Fibroblast of lung (primary cell): Measurements from ENCODE around the gene PITPNB.

ENCODE experiments used
- CTCF ChIP-seq, 2 donors: IDR thresholded peaks in 1 of 2; conservative IDR thresholded peaks in 1 of 2; 1 replicate in 1 of 2; 2 replicates in 1 of 2; pipeline ENCODE4 v1.5.1; 2011 to 2012; ENCODE audit warnings: low read length in 2 of 2, control low read depth in 1 of 2, inconsistent platforms in 1 of 2, low read depth in 1 of 2, mild to moderate bottlenecking in 1 of 2
- EZH2 ChIP-seq: IDR thresholded peaks from 2 replicates; pipeline ENCODE4 v1.5.1; 2012; ENCODE audit warnings: low read length, control low read depth, mild to moderate bottlenecking; ENCODE audit errors: missing control alignments

- TF ChIP-seq CTCF (conservative IDR thresholded peaks at IDR 0.05 in 1 of 2, IDR thresholded peaks at IDR 0.05 in 1 of 2; ENCODE audit: low read depth in 1 of 2, low read length in 2 of 2) (no peak), EZH2 (no peak)
Observed at GRCh38 chr22:27966168-27967064, 47.4 kb upstream of the PITPNB start.
